ENCODE results near the gene PAM.

Gene PAM

DNA sequence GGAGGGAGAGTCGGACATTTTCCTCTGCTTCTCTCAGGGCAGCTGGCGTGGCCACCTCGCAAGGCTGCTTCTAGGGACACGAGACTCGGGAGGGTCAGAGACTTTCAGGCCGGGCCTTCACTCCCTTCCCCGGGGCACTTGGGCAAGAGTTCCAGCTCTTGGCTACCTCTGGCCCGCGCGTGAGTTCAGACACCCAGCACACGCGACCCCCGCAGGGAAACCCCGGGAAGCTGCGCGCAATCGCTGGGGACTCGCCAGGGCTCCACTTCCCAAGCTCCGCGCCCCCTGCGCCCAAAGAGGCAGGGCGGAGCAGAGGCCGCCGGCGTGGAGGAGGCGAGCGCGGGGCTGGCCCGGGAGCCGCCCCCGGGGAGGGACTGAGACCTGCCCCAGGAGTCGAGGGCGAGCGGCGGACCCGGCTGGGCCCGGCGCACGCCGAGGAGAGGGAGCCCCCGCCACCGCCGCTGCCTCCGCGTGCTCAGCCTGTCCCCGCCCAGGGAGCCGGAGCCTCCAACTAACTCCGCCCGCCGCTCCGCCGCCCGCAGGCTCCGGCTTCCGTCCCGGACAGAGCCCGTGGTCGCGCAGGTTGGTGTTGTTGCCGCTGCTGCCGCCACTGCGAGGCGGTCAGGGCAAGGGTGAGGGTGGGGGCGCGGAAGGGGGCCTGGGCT lies at the start of gene PAM:
PAM (plus strand) TSS at position 539 of the 665 bp plus-strand sequence. CDS start 110,891 bp downstream, outside the sequence.
- DNase-seq (ENCODE audit: low spot score), result peak; percentile 65

DNA sequence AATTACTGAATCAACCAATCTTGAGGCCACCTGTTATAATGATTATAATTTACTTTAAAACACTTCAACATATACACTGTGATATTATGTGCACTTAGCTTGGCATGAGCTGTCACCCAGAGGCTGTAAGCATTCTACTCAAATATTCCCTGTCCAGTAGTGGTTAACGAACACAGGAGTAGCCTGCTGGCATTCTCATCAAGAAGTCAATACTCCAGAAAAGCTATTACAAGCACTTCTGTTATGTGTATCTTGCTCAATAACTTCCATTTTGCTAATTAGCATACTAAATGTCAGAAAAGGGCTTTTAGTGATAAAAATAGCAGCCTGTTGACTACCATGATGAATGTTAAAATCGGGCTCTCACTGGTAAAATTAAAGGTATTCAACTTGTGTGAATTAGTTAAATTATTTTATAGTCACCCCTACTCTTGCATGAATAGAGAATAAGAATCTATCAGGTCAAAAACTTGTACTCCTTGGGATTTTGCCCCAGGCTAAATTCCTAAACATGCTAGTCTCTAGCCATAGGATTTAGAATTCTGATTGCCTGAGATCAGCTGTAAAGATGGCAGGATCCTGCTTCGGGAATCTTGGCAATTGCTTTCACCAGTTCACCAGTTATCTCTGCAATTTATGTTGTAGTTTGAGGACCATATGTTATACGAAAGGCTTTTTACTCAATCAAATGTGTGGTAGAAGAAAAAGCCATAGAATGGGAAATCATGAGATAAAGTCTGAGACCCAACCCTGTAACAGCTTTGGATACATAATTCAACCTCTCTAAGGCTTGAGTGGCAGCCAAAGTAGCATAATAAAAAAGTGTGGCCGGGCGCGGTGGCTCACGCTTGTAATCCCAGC lies 43.4 kb upstream of the PAM start:
- no peak for DNase-seq (ENCODE audit: low spot score)

DNA sequence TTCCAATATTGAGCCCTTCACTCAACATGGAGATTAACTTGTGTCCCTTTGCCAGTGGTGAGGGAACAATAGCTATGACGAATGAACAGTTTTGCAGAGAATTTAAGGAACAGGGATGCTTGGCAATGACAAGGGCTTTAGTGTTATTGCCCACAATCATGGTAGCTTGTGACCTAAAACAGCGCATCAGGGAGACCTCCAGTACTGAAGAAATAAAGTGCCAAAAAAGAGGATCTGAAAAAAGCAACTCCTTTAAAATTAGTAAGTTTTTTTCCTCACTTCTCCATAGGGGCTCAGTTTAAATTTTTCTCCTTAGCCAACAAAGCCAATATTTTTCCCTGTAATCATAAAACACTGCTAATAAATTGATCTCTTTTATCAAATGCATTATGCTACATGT lies 41.8 kb upstream of the PAM start:
- no peak for DNase-seq (ENCODE audit: low spot score)

DNA sequence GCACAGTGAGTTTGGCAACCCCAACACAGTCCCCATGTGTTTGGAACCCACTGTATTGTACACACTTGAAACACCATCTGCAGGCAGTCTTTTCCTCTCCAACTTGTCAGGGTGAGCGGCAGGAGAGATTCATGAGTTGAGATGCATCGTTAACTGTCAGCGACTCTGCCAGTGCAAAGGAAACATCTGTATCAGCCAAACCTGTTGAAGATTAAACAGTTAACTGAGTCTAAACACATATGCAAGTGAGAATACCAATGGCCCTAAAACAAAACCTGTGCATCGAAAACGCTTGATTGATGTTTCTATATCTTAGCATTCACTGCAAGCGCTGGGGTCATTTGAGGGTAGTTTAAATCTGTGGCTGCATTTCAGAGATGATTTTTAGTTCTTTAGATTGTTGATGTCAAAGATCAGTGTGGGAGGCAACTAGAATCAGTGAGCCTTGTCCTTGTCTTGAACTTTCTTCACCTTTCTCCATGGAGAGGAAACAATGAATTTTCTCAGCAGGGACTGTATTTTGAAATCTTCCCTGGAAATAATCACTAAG lies 41.3 kb upstream of the PAM start:
- no peak for DNase-seq (ENCODE audit: low spot score)

DNA sequence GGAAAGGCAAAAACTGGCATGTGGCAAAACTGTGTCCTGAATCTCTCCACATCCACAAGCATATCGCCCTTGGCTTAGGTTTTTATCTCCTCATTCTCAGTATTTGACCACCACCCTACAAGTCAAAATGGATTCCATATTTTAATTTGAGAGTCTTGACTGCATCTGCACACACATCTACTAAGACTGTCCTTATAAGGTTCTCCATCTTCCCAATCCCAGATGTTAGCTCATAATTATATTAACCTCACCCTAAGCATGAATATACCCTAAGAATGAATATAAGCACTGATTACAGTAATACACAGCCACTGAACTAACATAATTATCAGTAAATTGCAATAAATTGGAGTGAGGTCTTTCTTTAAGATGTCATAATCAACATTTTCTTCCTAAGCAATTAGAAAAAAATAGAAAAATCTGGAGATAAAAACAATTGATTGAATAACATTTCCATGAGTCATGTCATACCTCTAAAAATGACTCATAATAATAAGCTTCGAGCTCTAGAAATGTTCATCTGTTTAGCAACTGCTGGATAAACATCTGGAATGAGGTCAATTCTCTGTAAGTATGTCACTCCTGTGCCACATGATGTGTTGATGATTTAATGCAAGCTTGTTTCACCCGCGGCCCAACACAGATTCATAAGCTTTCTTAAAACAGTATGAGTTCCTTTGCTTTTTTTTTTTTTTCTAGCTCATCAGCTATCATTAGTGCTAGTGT lies 39.9 kb upstream of the PAM start:
- no peak for DNase-seq (ENCODE audit: low spot score)

DNA sequence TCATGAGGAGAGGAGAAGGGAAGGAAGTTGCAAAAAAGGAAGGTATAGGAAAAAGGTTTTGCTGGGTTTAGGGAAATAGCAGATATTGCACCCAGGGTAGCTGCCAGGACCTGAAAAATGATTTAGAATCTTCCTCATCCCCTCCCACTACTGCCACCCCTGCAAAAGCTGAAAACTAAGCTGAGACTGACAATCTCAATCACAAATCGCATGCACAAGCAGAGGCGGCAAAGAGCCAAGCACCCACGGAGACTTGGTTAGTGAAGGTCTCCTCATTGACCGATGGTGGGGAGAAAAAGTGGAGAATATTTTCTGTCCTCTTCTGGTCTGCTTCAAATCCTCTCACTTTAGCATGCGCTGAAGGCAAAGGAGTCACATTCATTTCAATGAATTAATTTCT lies 39.1 kb upstream of the PAM start:
- DNase-seq (ENCODE audit: low spot score), result no peak

DNA sequence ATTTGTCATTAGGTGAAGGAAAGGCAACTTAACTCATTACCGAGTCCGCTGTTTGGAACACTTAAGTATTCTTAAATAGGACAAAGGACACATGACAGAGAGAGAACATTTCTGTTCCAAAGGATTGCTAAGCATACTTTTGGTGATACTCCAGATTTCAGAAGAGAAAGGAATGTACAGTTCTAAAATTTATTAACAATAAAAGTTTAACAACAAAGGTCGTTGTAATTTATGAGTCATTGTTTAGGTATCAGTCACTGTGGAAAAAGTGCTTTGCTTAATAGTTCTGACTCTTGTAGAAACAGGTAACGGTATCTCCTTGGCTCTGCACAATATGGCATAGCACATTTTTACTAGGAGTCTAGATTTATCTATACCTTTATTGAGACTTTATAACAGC lies 36.3 kb upstream of the PAM start:
- no peak for DNase-seq (ENCODE audit: low spot score)

DNA sequence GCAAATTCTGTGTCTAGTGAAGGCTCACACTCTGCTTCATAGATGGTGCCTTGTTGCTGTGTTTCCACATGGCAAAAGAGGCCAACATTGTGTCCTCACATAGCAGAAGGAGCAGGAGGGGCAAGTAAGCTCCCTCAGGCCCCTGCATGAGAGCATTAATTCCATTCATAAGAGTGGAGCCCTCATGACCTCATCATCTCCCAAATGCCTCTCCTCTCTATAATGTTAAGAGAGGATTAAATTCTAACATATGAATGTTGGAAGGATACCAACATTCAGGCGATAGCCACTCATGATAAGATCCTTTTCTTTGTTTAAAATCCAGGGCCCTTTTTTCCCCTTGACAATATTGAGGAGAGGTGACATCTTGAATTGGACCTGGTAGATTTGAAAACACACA lies 35.2 kb upstream of the PAM start:
- DNase-seq (ENCODE audit: low spot score), result no peak

DNA sequence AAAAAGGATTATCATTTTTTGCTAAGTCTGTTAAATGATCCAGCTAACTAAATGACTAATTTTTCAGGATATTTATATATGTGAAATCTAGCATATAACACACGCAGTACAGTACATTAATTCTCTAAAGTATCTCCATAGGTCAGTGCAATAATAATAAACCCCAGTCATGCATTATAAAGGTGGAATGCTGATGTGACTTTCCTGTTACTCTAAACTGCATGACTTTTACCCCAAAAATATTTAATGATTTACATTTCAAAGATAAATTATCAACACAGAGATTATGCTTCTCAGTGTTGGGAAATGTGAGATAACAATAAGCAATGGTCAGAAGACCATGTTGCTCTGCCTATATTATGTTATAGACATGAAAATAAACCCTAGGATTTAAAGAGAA lies 34.1 kb upstream of the PAM start:
- DNase-seq (ENCODE audit: low spot score), result no peak

DNA sequence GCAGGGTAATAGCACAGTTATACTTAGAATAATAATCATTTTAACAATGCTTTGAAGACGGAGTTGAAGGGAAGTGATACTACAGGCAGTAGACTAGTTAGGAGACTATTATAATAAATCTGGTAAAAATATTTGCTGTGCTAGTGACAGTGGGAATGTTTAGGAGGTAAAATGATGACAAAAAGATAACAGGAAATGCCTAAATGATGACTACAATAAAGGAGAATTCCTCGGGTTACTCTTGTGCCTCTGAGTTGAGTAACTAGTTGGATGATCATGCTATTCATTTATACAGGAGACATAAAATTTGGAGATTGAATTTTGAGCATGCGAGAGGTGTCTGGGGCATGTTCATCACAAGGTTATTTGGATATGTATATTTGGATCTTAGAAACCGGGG lies 32.2 kb upstream of the PAM start:
- no peak for DNase-seq (ENCODE audit: low spot score)

DNA sequence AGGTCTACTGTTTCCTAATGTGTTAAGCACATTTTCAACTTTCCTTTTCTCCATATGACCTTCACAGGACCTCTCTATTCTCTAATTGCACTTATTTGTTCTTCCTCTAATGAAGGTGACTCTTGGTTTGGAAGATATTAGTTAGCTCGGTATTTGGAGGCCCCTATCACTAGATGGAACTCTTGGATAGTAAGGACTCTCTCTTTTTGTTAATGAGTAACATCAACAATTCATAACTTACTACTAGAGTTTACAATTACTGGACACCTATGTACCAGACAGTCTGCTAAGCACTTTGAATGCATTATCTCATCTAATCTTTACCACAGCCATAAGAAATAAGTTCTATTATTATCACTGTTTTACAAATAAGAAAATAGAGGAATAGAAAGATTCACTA lies 23.4 kb upstream of the PAM start:
- no peak for DNase-seq (ENCODE audit: low spot score)

DNA sequence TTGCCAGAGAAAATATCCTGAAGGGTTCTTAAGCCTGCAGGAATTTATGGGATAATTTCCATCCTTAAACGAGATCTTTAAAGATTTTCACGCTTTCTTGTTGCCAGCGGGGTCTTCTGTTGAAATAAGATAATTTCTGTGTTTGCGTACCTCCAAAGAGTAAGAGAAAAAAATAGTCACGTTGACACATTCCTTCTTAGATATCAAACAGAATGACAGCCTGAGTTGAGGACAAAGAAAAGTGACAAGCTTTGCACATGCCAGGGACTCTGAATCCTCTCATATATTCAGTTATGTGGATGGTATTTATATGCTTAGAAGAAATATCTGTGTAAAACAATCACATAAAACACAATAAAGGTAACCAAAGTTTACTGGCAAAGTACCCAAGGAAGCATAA lies 21.6 kb upstream of the PAM start:
- no peak for DNase-seq (ENCODE audit: low spot score)

DNA sequence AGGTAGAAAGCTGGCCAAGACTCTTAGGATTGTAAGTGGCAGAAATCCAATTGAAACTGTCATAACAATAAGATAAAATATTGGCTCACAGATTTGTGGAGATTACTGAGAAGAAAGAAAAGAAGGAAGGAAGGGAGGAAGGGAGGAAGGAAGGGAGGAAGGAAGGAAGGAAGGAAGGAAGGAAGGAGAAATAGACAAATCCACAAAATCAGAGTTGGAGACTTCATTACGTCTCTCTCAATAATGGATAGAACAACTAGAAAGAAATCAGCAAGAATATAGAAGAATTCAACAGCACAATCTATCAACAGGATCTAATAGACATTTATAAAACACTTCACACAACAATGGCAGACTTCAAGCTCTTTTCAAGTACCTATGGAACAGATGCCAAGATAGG lies 17.9 kb upstream of the PAM start:
- no peak for DNase-seq (ENCODE audit: low spot score)

DNA sequence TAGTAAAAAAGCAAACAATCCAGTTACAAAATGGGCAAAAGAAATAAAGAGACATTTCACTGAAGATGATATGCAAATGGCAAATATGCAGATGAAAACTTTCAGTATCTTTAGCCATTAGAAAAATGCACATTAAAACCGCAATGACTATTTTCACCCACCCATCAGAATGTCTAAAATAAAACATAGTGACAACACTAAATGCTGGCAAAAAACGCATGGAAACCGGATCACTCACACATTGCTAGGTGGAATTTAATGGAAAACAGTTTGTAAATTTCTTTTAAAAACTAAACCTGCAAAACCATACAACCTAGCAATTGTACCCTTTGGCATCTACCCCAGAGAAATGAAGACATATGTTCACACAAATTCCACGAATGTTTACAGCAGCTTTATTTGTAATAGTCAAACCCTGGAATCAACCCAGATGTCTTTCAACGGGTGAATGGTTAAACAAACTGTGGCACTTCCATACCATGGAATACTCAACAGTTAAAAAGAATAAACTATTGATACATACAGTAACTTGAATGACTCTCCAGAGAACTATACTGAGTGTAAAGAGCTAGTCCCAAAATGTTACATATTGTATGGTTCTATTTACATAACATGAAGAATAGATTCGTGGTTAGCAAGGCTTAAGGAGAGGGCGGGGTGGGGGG lies 17.2 kb upstream of the PAM start:
- no peak for DNase-seq (ENCODE audit: low spot score)

DNA sequence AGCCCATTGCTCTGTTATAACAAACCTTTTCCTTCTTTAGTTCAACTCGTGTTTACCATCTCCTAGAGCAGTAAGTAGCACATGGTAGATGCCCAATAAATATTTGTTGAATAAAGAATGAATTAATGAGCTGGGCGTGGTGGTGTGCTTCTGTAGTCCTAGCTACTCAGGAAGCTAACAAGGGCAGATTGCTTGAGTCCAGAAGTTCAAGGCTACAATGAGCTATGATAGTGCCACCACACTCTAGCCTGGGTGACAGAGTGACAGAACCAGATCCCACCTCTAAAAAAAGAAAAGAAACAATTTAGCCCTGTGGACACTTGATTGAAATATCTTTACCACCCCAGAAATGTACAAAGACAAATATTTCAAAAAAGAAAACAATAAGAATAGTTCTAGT lies 14.6 kb upstream of the PAM start:
- DNase-seq (ENCODE audit: low spot score), result no peak

DNA sequence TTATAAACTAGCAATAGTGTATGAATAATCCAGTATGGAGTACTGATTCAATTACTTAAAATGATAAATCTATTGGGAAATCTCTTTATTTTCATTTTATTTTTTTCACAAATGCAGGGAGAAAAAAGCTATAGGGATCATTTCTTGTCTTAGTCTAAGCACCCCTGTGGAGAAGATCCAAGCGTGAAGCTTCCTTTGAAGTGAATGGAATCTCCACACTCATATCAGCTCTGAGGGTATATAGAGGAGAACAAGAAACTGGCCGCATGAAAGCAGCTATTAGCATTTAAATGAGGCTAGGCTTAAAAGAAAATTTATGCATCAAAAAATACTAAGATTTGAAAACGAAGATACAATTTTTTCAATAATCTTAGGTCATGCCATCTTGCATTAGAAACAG lies 12.9 kb upstream of the PAM start:
- no peak for DNase-seq (ENCODE audit: low spot score)

DNA sequence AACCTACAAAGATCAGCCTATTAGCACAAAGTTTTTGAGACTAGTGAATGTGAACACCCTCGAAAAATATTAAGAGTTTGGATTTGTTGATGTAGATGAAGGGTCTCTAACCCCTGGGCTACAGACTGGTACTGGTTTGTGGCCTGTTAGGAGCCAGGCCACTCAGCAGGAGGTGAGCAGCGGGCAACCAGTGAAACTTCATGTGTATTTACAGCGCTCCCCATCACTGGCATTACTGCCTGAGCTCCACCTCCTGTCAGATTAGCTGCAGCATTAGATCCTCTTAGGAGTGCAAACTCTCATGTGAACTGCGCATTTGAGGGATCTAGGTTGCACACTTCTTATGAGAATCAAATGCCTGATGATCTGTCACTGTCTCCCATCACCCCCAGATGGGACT lies 11.2 kb upstream of the PAM start:
- DNase-seq (ENCODE audit: low spot score), result no peak

DNA sequence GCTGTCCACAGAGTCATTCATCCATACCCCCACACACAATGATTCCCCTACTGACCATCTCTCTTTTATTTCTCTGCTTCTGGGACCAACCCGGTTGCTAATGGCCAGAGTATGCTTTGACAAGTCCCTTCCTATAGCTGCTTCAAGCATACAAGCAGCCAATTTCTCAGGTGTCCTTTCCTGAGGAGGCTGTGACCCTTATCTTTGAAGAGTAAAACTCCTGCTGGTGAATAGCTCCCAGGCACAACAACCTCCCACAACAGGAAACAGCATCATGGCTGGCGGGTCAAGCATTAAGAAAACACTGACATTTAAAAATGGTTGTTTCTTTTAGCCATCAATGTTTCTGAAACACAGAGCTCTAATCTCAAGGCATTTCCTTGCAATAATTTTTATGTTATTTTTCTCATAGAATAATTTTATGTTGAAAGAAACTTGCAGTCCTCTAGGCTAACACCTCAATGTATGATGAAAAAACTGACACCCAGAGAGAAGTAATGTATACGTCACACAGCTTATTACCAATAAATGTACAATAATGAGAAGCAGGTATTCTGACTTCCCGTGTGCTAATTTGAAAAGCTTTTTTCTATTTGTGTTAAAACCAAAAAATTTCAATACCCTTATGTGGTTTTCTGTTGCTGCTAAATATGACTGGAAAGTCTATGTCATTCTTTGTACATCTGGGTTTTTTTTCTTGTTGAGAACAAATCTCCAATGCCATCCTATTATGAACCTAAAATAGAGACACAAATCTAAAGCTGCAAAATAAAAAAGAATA lies 7.5 kb upstream of the PAM start:
- no peak for DNase-seq (ENCODE audit: low spot score)

DNA sequence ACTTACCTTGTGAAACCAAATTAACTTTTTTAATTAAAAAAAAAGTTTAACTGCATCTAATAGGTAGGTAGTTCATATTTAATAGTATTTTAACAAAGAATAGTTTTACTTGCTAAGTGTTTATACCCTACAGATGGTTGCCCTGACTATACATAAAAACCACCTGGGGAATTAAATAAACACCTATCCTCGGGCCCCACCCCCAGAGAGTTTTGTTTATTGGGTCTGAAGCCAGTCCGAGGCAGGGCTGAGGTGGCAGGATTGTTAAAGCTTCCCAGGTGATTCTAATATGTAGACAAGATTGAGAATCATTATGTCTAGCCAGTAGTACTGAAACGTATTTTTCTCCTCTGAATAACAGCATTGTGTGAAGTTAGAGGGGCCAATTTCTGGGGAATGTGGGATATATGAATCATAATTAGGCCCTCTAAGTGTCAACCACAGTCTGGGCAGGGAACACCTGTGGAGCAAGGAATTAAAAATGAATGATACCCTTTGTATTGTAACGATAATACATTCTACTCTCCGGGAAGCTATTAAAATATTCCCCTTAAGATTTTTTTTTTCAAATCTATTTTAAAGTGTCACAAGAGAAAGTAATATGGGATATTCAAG lies 5.6 kb upstream of the PAM start:
- DNase-seq (ENCODE audit: low spot score), result no peak

DNA sequence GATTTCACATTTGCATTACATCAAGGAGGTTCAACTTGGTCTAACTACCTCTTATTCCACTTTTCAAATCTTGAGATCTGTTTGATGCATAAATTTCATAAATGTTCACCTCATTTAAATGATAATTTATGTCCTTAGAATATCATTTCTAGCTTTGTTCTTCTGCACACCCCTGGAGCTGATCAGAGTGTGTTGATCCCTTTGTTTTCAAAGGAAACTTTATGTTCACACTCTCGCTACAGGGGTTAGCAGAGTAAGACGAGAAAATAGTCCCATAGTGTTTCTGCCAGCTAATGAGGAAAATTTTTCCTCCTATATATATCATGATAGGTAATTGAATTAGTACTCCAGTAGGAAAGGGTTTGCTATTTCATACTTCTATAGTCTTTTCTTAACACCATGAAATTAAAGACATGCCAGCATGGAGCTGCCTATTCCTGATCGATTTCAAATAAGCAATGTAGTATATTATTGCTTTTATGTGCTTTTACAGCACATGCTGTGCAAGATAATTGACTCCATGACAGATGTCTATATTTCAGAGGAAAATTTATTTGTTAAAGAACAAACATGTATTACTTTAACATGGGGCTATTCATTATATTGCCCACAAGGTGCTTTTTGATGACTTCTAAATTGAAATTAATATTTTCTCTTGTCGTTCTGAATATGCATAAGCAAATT lies 4.8 kb upstream of the PAM start:
- no peak for DNase-seq (ENCODE audit: low spot score)
